ENCODE measurements around the gene TTI1.

The TTI1 gene

DNA sequence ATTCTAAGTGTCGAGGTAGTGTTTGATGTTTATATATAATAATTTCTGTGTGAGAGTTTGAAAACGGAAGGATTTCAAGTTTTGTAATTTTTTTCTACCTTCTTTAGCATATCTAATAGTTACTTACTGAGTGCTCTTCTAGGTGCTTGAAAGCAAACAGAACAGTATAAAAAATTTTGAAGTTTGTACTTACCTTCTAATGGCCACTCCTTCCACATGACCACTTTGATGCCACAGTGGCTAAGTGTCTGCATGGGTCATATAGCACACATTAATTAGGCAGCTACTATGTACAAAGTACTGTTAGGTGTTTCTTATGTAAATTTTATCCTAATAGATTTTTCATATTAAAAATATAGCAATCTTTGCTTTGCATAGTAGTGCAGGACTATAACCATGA, 21.4 kb upstream of the TTI1 start:
- no peak for DNase-seq (ENCODE audit: low spot score)

DNA sequence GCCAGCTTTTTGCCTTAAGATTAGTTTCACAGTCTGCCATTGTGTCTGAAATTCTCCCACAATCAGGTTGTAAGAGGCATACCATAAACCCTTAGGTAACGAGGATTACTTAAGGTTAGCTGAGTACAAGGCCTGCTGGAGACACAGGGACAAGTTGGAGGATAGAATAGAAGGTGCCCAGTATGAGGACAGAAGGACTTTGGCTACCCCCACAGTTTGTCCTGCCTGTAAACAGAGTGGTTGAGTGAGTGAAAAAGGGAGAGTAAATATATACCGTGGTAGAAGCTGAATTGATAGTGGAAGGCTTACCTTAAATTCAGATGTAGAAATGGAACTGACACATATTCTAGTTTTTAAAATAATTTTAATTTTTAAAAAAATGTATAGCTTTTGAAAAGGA, 19.6 kb upstream of the TTI1 start:
- DNase-seq (ENCODE audit: low spot score) = no peak

DNA sequence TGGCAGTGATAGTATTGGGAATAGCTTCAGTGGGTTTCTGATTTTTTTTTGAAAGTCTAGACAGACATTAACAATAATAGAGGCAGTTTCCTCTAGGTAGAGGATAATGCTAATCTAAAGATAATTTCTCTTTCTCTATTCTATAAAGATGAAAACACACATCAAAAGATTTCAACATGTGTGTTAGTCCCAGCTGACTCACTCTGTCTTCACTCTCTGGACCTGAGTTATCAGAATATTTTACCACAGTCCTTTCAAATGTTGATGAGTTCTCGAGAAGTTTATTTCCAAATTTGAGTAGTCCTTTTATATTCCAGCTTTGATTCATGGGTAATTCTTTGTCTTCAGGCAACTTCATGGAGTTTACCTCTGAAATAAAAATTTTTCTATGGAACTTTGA, 17.4 kb upstream of the TTI1 start:
- no peak for DNase-seq (ENCODE audit: low spot score)

DNA sequence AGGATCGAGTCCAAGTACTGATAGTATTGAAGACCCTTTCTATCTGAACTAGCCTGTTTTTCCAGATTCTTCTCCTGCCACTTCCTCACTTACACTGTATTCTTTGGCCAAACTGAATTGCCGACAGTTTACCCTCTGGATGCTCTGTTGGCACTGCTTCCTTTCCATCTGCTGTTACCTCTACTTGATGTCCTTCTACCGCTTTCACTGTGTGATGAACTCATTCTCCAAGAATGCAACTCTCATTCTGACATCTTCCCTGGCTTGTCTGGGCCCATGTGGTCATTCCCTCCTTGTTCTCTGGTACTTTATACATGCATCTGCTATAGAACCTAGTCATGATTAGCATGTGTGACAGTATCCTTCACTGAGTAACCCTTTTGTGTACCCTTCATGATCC, 16.5 kb upstream of the TTI1 start:
- no peak for DNase-seq (ENCODE audit: low spot score)

DNA sequence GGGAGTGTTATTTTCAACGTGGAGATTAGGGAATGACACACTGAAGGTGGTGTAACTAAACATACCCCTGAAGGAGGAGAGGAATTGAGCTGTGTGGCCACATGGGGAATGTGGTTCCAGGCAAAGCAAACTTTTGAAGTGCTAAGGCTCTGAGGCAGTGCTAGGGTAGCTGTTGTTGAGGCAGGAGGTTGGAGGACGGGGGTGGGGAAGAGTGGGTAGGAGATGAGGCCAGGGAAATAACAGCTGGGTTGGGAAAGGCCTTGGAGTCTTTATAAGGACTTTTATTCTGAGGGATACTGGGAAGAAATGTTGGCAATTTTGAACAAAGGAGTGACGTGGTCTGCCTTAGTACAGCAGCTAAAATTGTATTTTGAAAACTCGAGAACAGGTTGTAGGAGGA, 13.3 kb upstream of the TTI1 start:
- DNase-seq (ENCODE audit: low spot score) = no peak

DNA sequence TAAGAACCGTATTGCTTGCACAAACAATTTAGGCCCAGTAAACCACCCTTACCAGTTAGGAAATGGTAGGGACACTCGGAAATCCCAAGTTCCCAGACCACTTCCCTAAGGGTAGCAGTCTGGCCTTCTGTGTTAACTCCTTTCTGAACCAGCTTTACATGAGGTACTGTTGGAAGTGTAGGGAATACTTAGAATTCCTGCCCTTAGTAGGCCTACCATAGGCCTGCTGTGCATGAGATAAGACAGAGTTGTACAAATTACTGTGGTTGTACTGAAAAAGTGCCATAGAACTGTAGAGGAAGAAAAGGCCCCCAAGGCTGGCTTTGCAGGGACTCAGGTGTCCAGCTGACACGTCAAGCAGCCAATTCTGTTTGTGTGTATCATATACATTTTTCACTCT, 11.4 kb upstream of the TTI1 start:
- DNase-seq (ENCODE audit: low spot score) = no peak

DNA sequence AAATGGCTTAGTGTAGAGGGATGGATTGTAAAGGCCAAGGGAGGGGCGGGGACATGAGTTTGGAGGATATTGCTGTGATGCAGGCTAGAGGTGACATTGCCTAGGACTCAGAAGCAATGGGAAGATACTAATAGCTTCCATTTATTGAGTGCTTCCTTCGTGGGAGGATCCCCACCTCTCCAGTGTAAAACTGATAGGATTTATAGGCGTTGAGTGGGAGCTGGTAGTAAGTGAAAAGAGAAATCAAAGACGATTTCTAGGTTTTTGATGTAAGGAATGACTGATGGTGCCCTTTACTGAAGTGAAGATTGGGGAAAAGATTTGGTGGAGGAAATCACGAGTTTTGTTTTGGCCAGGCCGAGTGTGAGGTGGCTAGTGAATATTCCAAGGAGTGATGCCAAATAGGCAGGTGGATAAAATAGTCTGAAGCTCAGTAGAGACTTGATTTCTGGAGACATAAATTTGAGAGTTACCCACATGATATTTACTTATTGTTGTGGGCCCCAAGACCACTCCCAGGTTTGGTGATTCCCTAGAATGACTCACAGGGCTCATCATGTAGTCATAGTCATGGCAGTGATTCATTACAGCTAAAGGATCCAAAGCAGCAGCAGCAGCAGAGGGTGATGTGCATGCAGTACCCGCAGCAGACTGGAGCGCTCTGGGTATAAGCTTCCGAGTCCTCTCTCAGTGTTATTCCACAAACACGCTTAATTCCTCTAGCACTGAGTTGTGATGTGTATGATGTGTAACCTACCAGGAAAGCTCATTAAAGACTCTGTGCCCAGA, 10.4 kb upstream of the TTI1 start:
- DNase-seq (ENCODE audit: low spot score) = no peak

DNA sequence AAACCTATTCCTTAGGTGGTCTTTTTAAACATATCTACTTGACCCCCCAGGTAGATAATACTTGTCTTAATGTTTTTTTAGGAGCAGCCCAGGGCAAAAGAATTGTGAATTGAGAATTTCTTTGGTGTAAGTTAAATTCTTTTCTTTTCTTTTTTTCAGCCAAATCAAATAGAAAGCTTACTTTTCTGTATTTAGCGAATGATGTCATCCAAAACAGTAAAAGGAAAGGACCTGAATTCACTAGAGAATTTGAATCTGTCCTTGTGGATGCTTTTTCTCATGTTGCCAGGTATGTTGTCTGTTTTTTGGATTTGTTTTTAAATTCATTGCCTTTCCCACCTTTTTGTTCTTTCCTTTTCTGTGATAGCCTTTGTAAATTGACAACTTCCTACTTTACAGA, 7.0 kb upstream of the TTI1 start:
- no peak for DNase-seq (ENCODE audit: low spot score)

DNA sequence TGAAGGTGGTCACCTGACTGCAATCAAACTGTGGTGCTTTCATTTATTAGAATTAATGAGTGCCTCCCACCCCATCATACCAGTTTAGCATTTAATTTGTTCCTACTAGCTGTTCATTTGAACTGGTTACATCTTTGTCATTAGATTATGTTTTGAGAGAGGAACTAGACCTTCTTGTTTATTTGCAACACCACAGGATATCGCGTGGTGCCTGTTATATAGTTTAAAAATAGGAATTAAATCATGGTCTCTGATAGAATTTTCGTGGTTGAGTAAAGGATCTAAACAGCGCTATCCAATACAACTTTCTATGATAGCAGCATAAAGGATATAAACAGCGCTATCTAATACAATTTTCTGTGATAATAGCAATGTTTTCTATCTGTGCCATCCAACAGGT, 3.1 kb upstream of the TTI1 start:
- no peak for DNase-seq (ENCODE audit: low spot score)

DNA sequence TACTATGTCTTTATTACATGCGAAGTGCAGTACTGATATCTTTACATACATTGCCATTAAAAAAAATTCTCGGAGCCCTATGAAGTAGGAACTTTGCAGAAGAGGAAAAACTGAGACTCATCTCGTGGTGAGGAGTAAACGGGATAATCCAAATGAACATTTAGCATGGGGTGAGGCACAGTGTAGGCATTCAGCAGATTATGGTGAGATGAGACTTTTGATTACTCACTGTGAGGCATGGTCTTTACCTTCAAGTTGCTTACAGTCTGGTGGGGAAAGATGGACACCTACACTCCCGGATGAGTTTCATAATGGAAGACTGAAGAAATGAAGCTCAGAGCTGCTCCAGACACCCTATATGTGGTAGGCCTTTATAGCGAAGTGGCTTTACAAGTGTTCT, 1.7 kb upstream of the TTI1 start:
- no peak for DNase-seq (ENCODE audit: low spot score)

DNA sequence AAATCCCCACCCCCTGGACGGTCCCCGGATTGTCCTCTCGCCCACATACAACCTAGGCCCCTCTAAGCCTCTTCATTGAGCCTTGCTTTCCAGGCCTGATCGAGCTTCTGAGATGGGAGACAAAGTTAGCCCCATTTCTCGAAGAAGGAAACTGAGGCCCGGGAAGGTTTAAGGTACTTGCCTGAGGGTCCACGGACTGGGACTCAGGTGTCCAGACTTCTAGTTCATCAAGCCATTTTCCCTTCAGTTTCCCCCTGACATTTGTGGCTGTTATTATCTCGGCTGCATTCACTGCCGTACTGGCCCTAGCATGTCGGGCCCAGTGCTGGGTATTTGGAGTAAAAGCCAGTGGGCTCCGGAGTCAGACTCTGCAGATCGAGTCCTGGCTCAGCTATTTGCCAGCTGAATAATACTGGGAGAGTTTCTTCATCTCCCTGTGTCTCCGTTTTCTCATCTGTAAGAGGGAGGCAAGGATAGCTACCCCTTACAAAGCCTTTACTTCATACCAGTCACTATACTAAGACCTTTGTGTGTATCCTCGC, 923 bp upstream of the TTI1 start:
- DNase-seq (ENCODE audit: low spot score) = no peak

DNA sequence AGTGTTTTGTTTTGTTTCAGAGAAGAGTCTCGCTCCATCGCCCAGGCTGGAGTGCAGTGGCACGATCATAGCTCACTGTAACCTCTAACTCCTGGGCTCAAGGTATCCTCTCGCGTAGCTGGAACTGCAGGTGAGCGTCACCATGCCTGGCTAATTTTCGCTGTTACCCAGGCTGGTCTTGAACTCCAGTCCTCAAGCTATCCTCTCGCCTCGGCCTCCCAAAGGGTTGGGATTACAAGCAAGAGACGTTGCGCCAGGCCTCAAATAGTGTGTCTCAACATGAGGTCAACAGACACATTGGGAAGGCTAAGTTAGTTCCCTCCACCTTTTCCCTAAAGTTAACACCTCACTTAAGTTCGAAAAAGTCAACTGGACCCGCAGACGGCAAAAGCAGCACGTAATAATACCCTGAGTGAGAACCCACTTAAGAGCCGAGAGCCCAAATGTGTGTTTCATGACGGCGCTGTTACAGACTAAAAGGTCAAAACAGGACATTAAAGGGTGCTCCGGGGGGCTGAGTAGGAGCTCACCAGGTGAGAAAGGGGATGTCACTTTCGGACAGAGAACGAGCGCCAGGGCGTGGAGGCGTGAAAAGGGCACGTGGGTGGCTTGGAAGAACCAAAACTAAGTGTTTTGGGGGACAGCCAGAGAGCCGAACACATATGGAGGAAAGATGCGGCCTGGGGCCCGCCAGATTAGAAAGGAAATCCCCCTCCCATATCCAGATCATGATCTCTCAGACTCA, 499 bp downstream of the TTI1 start:
- no peak for DNase-seq (ENCODE audit: low spot score)

DNA sequence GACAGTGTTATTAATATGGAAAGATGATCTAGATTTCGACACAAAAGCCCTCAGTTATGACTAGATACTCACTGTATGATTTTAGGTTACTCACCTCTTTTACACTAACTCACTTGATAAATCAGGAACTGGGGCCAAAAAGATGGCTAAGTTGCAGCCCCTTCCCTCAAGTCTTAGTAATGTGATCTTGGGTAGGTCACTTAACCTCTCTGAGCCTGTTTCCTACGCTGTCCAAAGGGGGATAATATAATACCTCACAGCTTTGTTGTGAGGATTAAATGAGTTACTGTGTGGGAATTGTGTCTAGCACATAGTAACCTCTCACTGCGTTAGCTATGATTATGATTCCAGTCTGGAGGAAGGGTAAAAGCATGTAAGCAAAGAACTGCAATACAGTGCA, 1.3 kb downstream of the TTI1 start:
- no peak for DNase-seq (ENCODE audit: low spot score)

DNA sequence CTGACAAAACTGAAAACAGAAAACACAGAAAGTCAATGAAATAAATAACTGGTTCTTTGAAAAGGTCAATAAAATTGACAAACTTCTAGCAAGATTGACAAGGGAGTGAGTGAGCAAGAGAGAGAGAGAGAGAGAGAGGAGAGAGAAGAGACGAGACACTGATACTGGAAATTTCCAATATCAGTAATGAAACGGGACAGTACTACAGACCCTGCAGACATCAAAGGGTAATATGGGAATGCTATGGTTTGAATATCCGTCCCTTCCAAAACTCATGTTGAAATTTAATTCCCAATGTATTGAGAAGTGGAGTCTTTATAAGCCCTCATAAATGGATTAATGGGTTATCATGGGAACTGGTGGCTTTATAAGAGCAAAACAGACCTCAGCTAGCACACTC, 3.8 kb downstream of the TTI1 start:
- DNase-seq (ENCODE audit: low spot score) = no peak

DNA sequence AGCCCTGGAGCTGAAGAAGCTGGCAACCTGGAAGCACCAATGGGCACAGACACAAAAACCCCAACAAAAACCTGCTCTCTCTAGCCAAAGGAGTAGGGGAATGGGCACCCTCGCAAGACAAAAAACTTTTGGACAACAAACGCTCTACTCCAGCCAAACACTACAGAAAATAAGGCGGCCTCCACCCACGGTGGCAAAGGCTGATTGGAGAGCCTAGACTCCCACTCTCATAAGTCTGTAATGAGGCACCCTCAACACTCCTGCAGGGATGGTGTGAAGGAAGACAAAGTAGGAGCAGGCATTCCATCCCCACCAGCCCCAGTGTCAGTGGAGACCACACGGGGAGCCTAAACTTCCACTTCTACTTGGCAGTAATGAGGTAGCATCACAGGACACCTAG, 8.8 kb downstream of the TTI1 start:
- no peak for DNase-seq (ENCODE audit: low spot score)

DNA sequence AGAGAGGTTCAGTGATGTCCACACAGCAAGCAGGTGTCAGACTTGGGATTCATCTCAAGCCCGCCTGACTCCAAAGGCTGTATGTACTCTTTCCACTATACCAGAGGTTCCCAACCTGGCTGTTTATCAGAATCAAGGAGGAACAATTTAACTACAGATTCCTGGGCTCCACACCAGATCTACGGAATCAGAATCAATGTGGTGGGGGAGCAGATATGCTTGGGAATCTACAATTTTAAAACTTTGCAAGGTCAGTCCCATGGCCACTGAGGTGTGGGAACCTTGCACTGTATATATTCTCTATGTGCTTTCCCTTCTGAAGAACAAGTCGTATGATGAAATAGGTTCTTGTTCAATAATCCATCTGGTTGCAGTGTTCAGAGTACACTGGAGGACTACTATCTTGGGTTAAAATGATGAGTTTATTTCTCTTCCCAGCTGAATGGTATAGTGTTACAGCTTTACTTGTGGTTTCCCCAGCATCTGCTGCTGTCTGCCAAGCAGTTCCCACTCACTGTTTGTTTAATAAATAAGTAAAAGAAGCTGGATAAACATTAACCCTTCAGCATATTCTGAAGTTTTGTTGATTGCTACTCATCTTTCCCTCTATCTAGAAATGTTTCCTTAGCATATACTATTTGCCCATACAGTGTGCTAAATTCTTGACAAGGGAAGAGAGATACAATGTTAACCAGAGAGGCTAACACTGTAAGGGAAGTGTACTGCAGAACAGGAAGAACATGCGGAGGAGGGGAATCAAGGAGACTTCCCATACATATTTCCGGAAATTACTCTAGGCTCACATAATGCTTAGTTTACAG, 9.9 kb downstream of the TTI1 start:
- DNase-seq (ENCODE audit: low spot score) = no peak

DNA sequence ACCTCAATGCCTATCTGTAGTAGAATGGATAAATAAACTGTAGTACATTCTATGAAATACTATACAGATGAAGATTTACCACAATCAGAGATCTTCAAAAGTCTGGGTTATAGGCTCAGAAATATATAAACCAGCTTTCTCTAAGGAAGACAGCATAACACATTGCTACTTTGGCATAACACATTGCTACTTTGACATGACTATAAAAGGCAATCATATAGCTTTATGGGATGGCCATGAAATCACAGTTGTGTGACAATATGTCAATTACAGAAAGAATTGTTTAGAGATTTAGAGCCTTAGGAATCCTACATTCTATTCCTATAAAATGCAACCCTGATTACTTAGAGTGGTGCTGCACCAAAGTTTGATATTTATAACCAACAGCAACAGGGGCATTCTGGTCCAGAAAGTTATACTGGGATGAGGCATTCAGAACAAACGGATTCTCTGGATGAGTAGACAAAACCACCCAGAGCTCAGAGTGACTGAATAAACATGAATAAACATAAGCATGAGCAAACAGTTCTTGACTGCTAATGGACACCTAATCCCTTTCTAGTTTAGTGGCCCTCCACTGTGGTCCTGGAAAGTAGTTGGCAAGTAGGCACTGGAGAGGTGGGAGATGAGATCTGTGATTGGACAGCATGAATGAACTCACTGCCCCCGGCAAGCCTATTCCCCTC, 12.0 kb downstream of the TTI1 start:
- DNase-seq (ENCODE audit: low spot score) = no peak

DNA sequence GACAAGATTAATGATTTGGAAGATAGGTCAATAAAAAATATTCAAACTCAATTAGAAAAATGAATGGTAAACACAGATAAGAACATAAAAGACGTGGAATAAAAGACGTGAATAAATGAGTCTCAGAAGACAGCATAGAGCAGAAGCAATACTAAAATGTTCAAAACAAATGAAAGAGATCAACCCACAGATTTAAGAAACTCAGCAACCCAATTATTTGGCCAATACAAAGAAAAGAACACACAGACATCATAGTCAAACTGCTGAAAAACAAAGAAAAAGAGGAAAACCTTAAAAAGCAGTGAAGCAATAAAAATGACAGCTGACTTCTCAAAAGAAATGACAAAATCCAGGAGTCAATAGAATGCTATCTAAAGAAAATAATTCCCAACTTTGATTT, 14.9 kb downstream of the TTI1 start:
- no peak for DNase-seq (ENCODE audit: low spot score)

DNA sequence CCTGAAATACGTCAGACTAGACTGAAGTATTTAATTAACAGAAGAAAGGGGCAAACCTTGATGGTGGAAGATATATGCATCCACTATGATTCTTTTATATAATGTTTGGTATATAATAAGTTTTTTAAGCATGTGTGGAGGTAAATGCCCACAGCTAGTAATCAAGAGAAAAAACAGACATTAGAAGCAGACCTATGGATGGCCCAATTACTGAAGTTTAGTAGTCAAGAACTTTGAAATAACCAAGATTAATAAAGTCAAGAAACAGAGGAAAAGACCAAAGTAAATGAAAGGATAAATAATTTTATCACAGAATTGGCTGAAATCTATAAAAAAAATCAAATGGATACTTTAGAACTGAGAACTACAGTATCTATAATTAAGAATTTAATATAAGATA, 15.3 kb downstream of the TTI1 start:
- DNase-seq (ENCODE audit: low spot score) = no peak

DNA sequence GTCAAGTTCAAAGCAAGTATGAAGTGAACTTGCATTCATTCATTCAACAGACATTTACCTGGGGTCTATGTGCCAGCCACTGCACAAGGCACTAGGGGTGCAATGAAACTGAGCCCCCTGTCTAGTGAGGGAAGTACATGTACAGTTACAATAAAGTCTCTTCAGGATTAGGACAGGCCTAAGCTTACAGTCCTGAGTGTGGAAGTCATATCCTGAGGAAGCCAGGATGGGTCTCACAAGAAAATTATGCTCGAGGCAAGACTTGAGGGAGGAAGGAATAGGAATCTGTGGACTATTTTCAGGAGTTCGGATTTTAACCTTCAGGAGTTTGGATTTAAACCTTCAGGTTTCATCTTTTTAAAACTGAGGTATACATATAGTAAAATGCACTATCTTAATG, 19.4 kb downstream of the TTI1 start:
- no peak for DNase-seq (ENCODE audit: low spot score)

DNA sequence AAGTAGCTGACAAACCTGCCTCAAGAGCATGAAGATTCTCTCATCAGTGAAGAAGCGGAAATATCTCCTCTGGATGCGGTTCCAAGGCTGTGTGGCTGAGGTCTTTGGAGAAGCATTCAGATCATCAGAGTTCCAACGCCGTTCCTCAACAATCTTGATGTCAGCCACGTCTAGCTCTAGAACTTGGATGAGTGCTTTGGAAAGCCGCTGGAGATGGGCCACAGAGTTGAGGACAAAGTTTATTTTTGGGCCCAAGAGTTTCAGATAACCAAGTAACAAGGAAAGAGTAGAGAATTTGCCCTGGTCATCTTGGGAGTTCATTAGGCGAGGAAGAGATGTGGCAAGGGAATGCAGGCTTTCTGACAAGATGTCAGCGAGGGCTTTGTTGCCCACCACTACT, 20.9 kb downstream of the TTI1 start:
- DNase-seq (ENCODE audit: low spot score) = no peak

DNA sequence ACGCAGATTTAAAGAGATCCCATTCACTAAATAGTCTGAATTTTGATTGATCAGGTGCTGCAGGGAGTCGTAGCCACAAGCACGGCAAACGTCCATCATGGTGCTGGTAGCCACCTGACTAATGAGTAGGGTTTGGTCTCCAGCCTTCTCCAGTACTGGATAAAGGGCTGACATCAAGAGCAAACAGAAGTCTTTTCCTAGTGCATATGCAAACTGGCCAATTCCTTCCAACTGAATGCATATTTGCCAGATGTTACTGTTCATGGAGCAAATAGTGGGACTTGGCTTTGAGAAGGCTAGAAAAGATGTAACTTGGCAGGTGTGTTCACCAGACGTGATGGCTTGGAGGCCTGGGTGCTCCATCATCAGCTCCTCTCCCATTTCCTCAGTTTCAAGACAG, 21.6 kb downstream of the TTI1 start:
- no peak for DNase-seq (ENCODE audit: low spot score)
